Loucy (cell line): ENCODE data around the gene DENND2C.

ENCODE experiments used
- H2AFZ ChIP-seq: fragments of 200-600 bp; sonication (generic); 2 replicates; pipeline ENCODE4 v1.6.0; 2016; ENCODE audit warnings: antibody characterized with exemption, mild to moderate bottlenecking, low read length, moderate library complexity
- H3F3A ChIP-seq: fragments of 200-600 bp; 2 replicates; pipeline ENCODE4 v1.6.0; 2016; ENCODE audit warnings: antibody characterized with exemption, low read depth, mild to moderate bottlenecking
- H3K27me3 ChIP-seq: fragments of 200-600 bp; sonication (generic); 2 replicates; pipeline ENCODE4 v1.6.1; 2014; ENCODE audit warnings: low read length, mild to moderate bottlenecking; ENCODE audit not compliant: insufficient read depth, poor library complexity, severe bottlenecking
- H3K36me3 ChIP-seq: fragments of 200-600 bp; sonication (generic); 2 replicates; pipeline ENCODE4 v1.6.1; 2016; ENCODE audit warnings: low read length; ENCODE audit not compliant: insufficient read depth
- H3K4me1 ChIP-seq: fragments of 200-600 bp; sonication (generic); 2 replicates; pipeline ENCODE4 v1.5.1; 2014; ENCODE audit warnings: low read length, mild to moderate bottlenecking; ENCODE audit not compliant: insufficient read depth, poor library complexity, severe bottlenecking
- H3K4me2 ChIP-seq: fragments of 200-600 bp; sonication (generic); 2 replicates; pipeline ENCODE4 v1.6.0; 2014; ENCODE audit warnings: antibody characterized with exemption, low read length, low read depth, mild to moderate bottlenecking; ENCODE audit not compliant: poor library complexity, severe bottlenecking
- H3K4me3 ChIP-seq: fragments of 200-600 bp; sonication (generic); 2 replicates; pipeline ENCODE4 v1.5.1; 2014; ENCODE audit warnings: low read length, mild to moderate bottlenecking, mixed read lengths; ENCODE audit not compliant: poor library complexity, severe bottlenecking
- H3K79me2 ChIP-seq: fragments of 200-600 bp; sonication (generic); 2 replicates; pipeline ENCODE4 v1.6.1; 2014; ENCODE audit warnings: low read length; ENCODE audit not compliant: insufficient read depth
- H3K9ac ChIP-seq: fragments of 200-600 bp; sonication (generic); 2 replicates; pipeline ENCODE4 v1.6.0; 2014; ENCODE audit warnings: mild to moderate bottlenecking, low read depth, low read length, moderate library complexity; ENCODE audit not compliant: poor library complexity, severe bottlenecking
- H3K9me2 ChIP-seq: fragments of 200-600 bp; sonication (generic); replicated peaks from 2 replicates; pipeline ENCODE4 v1.6.1; 2016; ENCODE audit warnings: low read depth, low read length, mixed read lengths
- H3K9me3 ChIP-seq: fragments of 200-600 bp; sonication (generic); 2 replicates; pipeline ENCODE4 v1.6.1; 2014; ENCODE audit warnings: mild to moderate bottlenecking, antibody characterized with exemption, low read length, low read depth; ENCODE audit not compliant: insufficient read depth
- H4K20me1 ChIP-seq: fragments of 200-600 bp; sonication (generic); 2 replicates; pipeline ENCODE4 v1.6.0; 2014; ENCODE audit warnings: antibody characterized with exemption, low read length, mild to moderate bottlenecking; ENCODE audit not compliant: insufficient read depth, poor library complexity, severe bottlenecking
- EZH2phosphoT487 ChIP-seq: fragments of 200-600 bp; IDR thresholded peaks from 2 replicates; pipeline ENCODE4 v1.6.1; 2018; ENCODE audit warnings: antibody characterized with exemption, mild to moderate bottlenecking, moderate library complexity, borderline replicate concordance
- TF ChIP-seq, protein P1 (sequence below): fragments of 200-600 bp; sonication (generic); conservative IDR thresholded peaks from 2 replicates; pipeline ENCODE4 v1.5.1; 2014; ENCODE audit warnings: mild to moderate bottlenecking, antibody characterized with exemption, low read length

The DENND2C gene

DNA sequence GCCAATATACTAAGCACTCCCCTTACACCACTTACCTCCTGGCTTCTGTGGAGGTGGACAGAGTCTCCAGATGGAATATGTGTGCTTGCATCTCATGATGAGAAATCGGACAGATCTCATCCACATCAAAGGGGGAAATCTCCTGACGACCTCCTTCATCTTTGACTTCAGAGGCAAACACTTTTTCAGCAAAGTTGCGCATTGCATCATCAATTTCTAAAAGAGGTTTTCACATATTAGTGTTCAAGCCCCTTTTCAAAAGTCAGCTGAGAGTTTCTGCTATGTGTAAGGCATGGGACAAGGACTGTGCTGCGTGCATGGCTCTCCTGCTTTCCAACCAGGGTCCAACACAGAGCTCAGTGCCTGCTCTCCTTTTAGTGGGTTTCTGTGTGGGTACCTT lies 18.7 kb upstream of the DENND2C start:
- Histone ChIP-seq H3K27me3 (peaks cover 15% of the 10 kb centered on the region), H2AFZ (no peak overlapping the region), H3K9me2 (peaks cover 4% of the 10 kb centered on the region; the same call in 1 of the 2 replicates), H3K79me2 (no peaks in the 10 kb centered on the region), H3F3A (no peaks in the 10 kb centered on the region), H3K4me2 (no peak overlapping the region), H3K9me3 (no peaks in the 10 kb centered on the region), H3K36me3 (no peaks in the 10 kb centered on the region), H3K9ac (no peak overlapping the region), H3K4me3 (no peak overlapping the region), H4K20me1 (no peaks in the 10 kb centered on the region), H3K4me1 (no peaks in the 10 kb centered on the region)
- no peak for TF ChIP-seq EZH2phosphoT487
- TF ChIP-seq, protein P1, sequence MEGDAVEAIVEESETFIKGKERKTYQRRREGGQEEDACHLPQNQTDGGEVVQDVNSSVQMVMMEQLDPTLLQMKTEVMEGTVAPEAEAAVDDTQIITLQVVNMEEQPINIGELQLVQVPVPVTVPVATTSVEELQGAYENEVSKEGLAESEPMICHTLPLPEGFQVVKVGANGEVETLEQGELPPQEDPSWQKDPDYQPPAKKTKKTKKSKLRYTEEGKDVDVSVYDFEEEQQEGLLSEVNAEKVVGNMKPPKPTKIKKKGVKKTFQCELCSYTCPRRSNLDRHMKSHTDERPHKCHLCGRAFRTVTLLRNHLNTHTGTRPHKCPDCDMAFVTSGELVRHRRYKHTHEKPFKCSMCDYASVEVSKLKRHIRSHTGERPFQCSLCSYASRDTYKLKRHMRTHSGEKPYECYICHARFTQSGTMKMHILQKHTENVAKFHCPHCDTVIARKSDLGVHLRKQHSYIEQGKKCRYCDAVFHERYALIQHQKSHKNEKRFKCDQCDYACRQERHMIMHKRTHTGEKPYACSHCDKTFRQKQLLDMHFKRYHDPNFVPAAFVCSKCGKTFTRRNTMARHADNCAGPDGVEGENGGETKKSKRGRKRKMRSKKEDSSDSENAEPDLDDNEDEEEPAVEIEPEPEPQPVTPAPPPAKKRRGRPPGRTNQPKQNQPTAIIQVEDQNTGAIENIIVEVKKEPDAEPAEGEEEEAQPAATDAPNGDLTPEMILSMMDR, result no peak

DNA sequence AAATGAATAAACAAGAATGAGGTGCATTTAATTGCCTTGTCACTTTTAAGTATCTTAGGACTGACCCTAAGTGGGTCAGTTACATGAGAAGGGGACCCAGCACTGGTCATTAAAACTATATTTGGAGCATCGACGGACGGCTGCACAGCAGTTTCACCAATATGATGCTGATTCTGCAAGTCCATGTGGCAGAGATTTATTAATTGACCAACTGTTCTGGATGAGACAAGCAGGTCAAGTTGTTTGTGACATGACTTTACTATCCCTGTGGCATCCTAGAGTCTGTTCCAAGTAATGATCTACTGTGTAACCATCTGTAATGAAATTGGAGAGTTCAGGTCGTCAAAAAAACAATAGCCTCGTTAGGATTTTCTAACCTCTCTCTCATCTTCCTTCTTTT lies 16.0 kb upstream of the DENND2C start:
- no peak overlapping the region for H3K4me3 ChIP-seq
- no peaks in the 10 kb centered on the region for H3K36me3 ChIP-seq
- H3K9ac ChIP-seq, result no peak overlapping the region
- no peak overlapping the region for H3K4me2 ChIP-seq
- H3K9me3 ChIP-seq, result no peaks in the 10 kb centered on the region
- H4K20me1 ChIP-seq, result no peaks in the 10 kb centered on the region
- H3K9me2 ChIP-seq, result peaks cover 4% of the 10 kb centered on the region; the same call in 1 of the 2 replicates
- H3K4me1 ChIP-seq, result no peaks in the 10 kb centered on the region
- no peak overlapping the region for H2AFZ ChIP-seq
- no peaks in the 10 kb centered on the region for H3F3A ChIP-seq
- no peaks in the 10 kb centered on the region for H3K79me2 ChIP-seq
- H3K27me3 ChIP-seq, result peaks cover 21% of the 10 kb centered on the region
- no peak for TF ChIP-seq EZH2phosphoT487

DNA sequence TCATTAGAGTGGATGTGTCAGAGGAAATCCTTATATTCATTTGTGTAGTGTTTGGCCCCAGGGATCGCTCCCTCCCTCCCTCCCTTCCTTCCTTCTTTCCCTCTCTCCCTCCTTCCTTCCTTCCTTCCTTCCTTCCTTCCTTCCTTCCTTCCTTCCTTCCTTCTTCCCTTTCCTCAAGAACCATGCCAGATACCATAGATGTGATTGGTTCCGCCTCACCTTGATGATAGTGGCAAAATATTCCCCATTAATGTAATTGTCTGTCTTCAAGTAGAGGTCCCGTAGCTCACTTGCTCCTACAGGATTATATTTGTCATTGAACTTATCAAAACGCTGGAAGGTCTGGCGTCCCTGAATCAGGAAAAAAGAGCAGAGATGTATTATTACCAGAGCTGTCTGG lies 7.8 kb upstream of the DENND2C start:
- no peak overlapping the region for H3K9ac ChIP-seq
- no peaks in the 10 kb centered on the region for H3K27me3 ChIP-seq
- no peaks in the 10 kb centered on the region for H3K36me3 ChIP-seq
- no peaks in the 10 kb centered on the region for H3K4me1 ChIP-seq
- no peak overlapping the region for H3K4me2 ChIP-seq
- H3K4me3 ChIP-seq, result no peak overlapping the region
- no peak overlapping the region for H2AFZ ChIP-seq
- TF ChIP-seq, protein P1, result no peak
- no peak for TF ChIP-seq EZH2phosphoT487
- no peaks in the 10 kb centered on the region for H3F3A ChIP-seq
- H3K79me2 ChIP-seq, result no peaks in the 10 kb centered on the region
- H3K9me2 ChIP-seq, result no peaks in the 10 kb centered on the region
- H3K9me3 ChIP-seq, result no peaks in the 10 kb centered on the region
- no peaks in the 10 kb centered on the region for H4K20me1 ChIP-seq

DNA sequence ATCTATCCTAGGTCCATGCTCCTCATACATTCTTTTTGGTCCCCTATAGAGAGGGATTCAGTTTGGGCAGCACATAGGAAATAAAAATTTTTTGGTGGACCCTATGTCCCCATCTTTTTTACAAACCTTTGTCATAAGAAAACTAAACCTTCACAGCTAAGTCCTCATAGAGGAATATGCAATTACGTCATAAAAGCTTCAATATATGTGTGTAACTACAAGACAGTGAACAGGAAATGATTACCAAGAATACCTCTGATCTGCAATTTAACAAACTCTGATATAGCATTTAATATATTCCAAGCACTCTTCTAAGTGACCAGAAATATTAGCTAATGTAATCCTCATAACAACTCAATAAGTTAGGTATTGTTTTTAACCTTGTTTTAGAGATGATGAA lies 6.3 kb upstream of the DENND2C start:
- Histone ChIP-seq H3K9me2 (no peaks in the 10 kb centered on the region), H3K4me2 (no peak overlapping the region), H4K20me1 (no peaks in the 10 kb centered on the region), H2AFZ (no peak overlapping the region), H3K27me3 (no peaks in the 10 kb centered on the region), H3K4me3 (no peak overlapping the region), H3K36me3 (no peaks in the 10 kb centered on the region), H3F3A (no peaks in the 10 kb centered on the region), H3K79me2 (no peaks in the 10 kb centered on the region), H3K9ac (no peak overlapping the region), H3K4me1 (no peaks in the 10 kb centered on the region), H3K9me3 (no peaks in the 10 kb centered on the region)
- TF ChIP-seq, protein P1, result no peak
- TF ChIP-seq EZH2phosphoT487, result no peak
